Measurements from ENCODE around the gene ORC6. TPM values are rescaled to one million over a fixed set of nuclear protein-coding genes. Genes with fewer than 3 reads are reported as not detected.

Gene ORC6
- total RNA-seq, 1 experiment from 2014 or later: 76.1 TPM

GRCh38 chr16:46712911-46713310 is 23.5 kb downstream of the ORC6 start:
- TF ChIP-seq NFATC4 (CRISPR knock-in tag; IDR thresholded peaks at IDR 0.05) (no peak), ZNF512 (CRISPR knock-in tag; IDR thresholded peaks at IDR 0.05; ENCODE audit: borderline replicate concordance) (no peak), NFE2L1 (CRISPR knock-in tag; IDR thresholded peaks at IDR 0.05) (no peak), ZNF219 (CRISPR knock-in tag; IDR thresholded peaks at IDR 0.05; ENCODE audit: borderline replicate concordance) (no peak), ZSCAN18 (CRISPR knock-in tag; IDR thresholded peaks at IDR 0.05) (no peak), NR3C1 (CRISPR knock-in tag; conservative IDR thresholded peaks at IDR 0.05; ENCODE audit: low read depth) (no peak), IRF2 (CRISPR knock-in tag; IDR thresholded peaks at IDR 0.05; ENCODE audit: borderline replicate concordance, low read depth) (no peak), TP53 (CRISPR knock-in tag; IDR thresholded peaks at IDR 0.05) (no peak), HMGA2 (CRISPR knock-in tag; IDR thresholded peaks at IDR 0.05) (no peak), MLX (CRISPR knock-in tag; IDR thresholded peaks at IDR 0.05) (no peak)
- TF ChIP-seq, protein P1, sequence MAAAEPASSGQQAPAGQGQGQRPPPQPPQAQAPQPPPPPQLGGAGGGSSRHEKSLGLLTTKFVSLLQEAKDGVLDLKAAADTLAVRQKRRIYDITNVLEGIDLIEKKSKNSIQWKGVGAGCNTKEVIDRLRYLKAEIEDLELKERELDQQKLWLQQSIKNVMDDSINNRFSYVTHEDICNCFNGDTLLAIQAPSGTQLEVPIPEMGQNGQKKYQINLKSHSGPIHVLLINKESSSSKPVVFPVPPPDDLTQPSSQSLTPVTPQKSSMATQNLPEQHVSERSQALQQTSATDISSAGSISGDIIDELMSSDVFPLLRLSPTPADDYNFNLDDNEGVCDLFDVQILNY (CRISPR knock-in tag; IDR thresholded peaks at IDR 0.05): no peak
- TF ChIP-seq, protein P2, sequence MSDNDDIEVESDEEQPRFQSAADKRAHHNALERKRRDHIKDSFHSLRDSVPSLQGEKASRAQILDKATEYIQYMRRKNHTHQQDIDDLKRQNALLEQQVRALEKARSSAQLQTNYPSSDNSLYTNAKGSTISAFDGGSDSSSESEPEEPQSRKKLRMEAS (CRISPR knock-in tag; IDR thresholded peaks at IDR 0.05): no peak
- TF ChIP-seq, protein P3, sequence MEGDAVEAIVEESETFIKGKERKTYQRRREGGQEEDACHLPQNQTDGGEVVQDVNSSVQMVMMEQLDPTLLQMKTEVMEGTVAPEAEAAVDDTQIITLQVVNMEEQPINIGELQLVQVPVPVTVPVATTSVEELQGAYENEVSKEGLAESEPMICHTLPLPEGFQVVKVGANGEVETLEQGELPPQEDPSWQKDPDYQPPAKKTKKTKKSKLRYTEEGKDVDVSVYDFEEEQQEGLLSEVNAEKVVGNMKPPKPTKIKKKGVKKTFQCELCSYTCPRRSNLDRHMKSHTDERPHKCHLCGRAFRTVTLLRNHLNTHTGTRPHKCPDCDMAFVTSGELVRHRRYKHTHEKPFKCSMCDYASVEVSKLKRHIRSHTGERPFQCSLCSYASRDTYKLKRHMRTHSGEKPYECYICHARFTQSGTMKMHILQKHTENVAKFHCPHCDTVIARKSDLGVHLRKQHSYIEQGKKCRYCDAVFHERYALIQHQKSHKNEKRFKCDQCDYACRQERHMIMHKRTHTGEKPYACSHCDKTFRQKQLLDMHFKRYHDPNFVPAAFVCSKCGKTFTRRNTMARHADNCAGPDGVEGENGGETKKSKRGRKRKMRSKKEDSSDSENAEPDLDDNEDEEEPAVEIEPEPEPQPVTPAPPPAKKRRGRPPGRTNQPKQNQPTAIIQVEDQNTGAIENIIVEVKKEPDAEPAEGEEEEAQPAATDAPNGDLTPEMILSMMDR (IDR thresholded peaks at IDR 0.05): no peak
- ATAC-seq (no peak), DNase-seq (ENCODE audit: low spot score) (no peak)
- no peak overlapping the region for H3K4me3 Mint-ChIP-seq
- ChIA-PET CTCF (no interaction called here), POLR2A (no interaction called here)
- no peaks in the 10 kb centered on the region for H3K36me3 Mint-ChIP-seq
- no peak overlapping the region for H3K27ac Mint-ChIP-seq
- H3K9me3 Mint-ChIP-seq: peaks cover 4% of the 10 kb centered on the region
- H3K4me1 Mint-ChIP-seq: no peaks in the 10 kb centered on the region
- no peaks in the 10 kb centered on the region for H3K27me3 Mint-ChIP-seq (ENCODE audit: low read depth)

DNA sequence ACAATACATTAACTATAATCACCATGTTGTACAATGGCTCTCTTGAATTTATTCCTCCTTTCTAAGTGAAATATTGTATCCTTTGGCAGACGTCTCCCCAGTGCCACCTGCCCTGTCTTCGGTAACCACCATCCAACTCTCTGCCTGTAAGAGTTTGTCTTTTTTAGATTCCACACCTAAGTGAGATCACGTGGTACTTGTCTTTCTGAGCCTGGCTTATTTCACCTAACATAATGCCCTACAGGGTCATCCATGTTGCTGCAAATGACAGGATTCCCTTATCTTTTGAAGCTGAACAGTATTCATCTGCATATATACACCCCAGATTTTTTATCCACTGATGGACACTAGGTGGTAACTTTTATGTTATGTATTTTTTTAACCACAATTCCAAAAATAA is 24.2 kb downstream of the ORC6 start:
- Mint-ChIP-seq H3K36me3 (no peaks in the 10 kb centered on the region), H3K4me1 (no peaks in the 10 kb centered on the region), H3K27me3 (ENCODE audit: low read depth) (no peaks in the 10 kb centered on the region), H3K27ac (no peak overlapping the region), H3K9me3 (peaks cover 4% of the 10 kb centered on the region), H3K4me3 (no peak overlapping the region)
- ATAC-seq: no peak
- TF ChIP-seq ZSCAN18 (CRISPR knock-in tag; IDR thresholded peaks at IDR 0.05): no peak
- no peak for TF ChIP-seq ZNF671 (CRISPR knock-in tag; IDR thresholded peaks at IDR 0.05)
- no peak for TF ChIP-seq E2F1 (CRISPR knock-in tag; IDR thresholded peaks at IDR 0.05)
- CTCF ChIA-PET: no interaction called here
- DNase-seq (ENCODE audit: low spot score): no peak
- POLR2A ChIA-PET: no interaction called here
